MCF 10A (cell line): ENCODE data around the gene CERS1. TPM values are rescaled to one million over a fixed set of nuclear protein-coding genes. Genes with fewer than 3 reads are reported as not detected.

Experiments
- BruUV-seq: library from RNA; stranded (reverse); fragments of 400-500 nt; replicated peaks from 2 replicates; lab custom pipeline; 2021; lab: Mats Ljungman, UMichigan
- CTCF ChIA-PET: fragments of 300-600 bp; sonication (Branson Sonifier 250); formaldehyde crosslinking; extraction: SDS; loops from one replicate; lab custom pipeline; 2021; ENCODE audit warnings: antibody characterized with exemption, inconsistent platforms; lab: Yijun Ruan, JAX
- POLR2A ChIA-PET: fragments of 300-600, 350-650 bp; sonication (Branson Sonifier 250); formaldehyde crosslinking; extraction: SDS; loops from one replicate; lab custom pipeline; 2020; ENCODE audit warnings: antibody characterized with exemption, inconsistent platforms; lab: Yijun Ruan, JAX
- DNase-seq: peaks from one replicate; pipeline ENCODE4 v3.0.0-alpha.2; 2018; ENCODE audit not compliant: unreplicated experiment
- H3K27ac Mint-ChIP-seq: one replicate; pipeline ENCODE4 v1.8.0; 2022; ENCODE audit warnings: mild to moderate bottlenecking, low read depth, mixed read lengths; ENCODE audit not compliant: unreplicated experiment
- H3K27me3 Mint-ChIP-seq: one replicate; pipeline ENCODE4 v1.8.0; 2022; ENCODE audit warnings: mixed read lengths; ENCODE audit not compliant: insufficient read depth, unreplicated experiment
- H3K36me3 Mint-ChIP-seq: one replicate; pipeline ENCODE4 v1.8.0; 2022; ENCODE audit warnings: mild to moderate bottlenecking, moderate library complexity, mixed read lengths; ENCODE audit not compliant: insufficient read depth, unreplicated experiment
- H3K4me1 Mint-ChIP-seq: one replicate; pipeline ENCODE4 v1.8.0; 2022; ENCODE audit warnings: mixed read lengths; ENCODE audit not compliant: insufficient read depth, unreplicated experiment
- H3K4me3 Mint-ChIP-seq: one replicate; pipeline ENCODE4 v1.8.0; 2022; ENCODE audit warnings: mild to moderate bottlenecking, moderate library complexity, mixed read lengths; ENCODE audit not compliant: unreplicated experiment
- H3K9me3 Mint-ChIP-seq: one replicate; pipeline ENCODE4 v1.8.0; 2022; ENCODE audit warnings: mixed read lengths; ENCODE audit not compliant: unreplicated experiment
- CTCF ChIP-seq: fragments of 200-600 bp; IDR thresholded peaks from one replicate; pipeline ENCODE4 v1.8.0; 2022; ENCODE audit warnings: antibody characterized with exemption, mild to moderate bottlenecking; ENCODE audit not compliant: unreplicated experiment
- intact Hi-C: fragments of 100-400 bp; cut with micrococcal nuclease; formaldehyde crosslinking; loops from 2 replicates; pipeline ENCODE4 v1.14.1; 2022
- total RNA-seq: library from RNA; stranded (reverse); gene quantifications from 2 replicates; pipeline ENCODE4 v1.2.3, GENCODE V29; 2022

Gene CERS1
- total RNA-seq, 1 experiment from 2014 or later = not detected

GRCh38 chr19:18898081-18898606 lies 2.2 kb upstream of the CERS1 start:
- intact Hi-C loops = no loop called here
- H3K4me3 Mint-ChIP-seq = no peak overlapping the region
- peaks cover 34% of the 10 kb centered on the region for H3K27me3 Mint-ChIP-seq
- no peak overlapping the region for H3K27ac Mint-ChIP-seq
- H3K9me3 Mint-ChIP-seq = no peaks in the 10 kb centered on the region
- ChIA-PET POLR2A (no interaction called here), CTCF (interaction anchor here (0.6 kb wide), 2 partner anchors 46 to 280 kb away, joined by 3 read pairs; no protein-coding TSS in a partner anchor)
- no peak for TF ChIP-seq CTCF
- BruUV-seq = no TSS peak
- H3K4me1 Mint-ChIP-seq = no peaks in the 10 kb centered on the region
- no peaks in the 10 kb centered on the region for H3K36me3 Mint-ChIP-seq
- DNase-seq = no peak

- Mint-ChIP-seq H3K27ac (no peak overlapping the region), H3K9me3 (no peaks in the 10 kb centered on the region), H3K27me3 (peaks cover 37% of the 10 kb centered on the region), H3K4me3 (no peak overlapping the region), H3K36me3 (no peaks in the 10 kb centered on the region), H3K4me1 (no peaks in the 10 kb centered on the region)
- ChIA-PET CTCF (interaction anchor here (0.6 kb wide), 3 partner anchors 11 to 281 kb away, joined by 3 to 4 read pairs (median 4); no protein-coding TSS in a partner anchor), POLR2A (no interaction called here)
- BruUV-seq = no TSS peak
- intact Hi-C loops = no loop called here
- no peak for TF ChIP-seq CTCF
- DNase-seq = no peak
Measured at GRCh38 chr19:18897094-18898029, 1.4 kb upstream of the CERS1 start.

- no TSS peak for BruUV-seq
- POLR2A ChIA-PET = interaction anchor here (0.6 kb wide), 1 partner anchor 12 kb away, joined by 3 read pairs; no protein-coding TSS in a partner anchor
- no peak for DNase-seq
- no peak for TF ChIP-seq CTCF
- H3K36me3 Mint-ChIP-seq = no peaks in the 10 kb centered on the region
- peaks cover 37% of the 10 kb centered on the region for H3K27me3 Mint-ChIP-seq
- H3K4me3 Mint-ChIP-seq = peak overlapping the region; percentile 64
- CTCF ChIA-PET = interaction anchor here (0.6 to 1.1 kb wide), 5 partner anchors 11 to 135 kb away, joined by 3 to 6 read pairs (median 4); no protein-coding TSS in a partner anchor
- no peaks in the 10 kb centered on the region for H3K4me1 Mint-ChIP-seq
- no peaks in the 10 kb centered on the region for H3K9me3 Mint-ChIP-seq
- intact Hi-C loops = no loop called here
- no peak overlapping the region for H3K27ac Mint-ChIP-seq
Measured at GRCh38 chr19:18896421-18896841, 473 bp upstream of the CERS1 start.
